ENCODE measurements around the gene REELD1. TPM values are rescaled to one million over a fixed set of nuclear protein-coding genes. Genes with fewer than 3 reads are reported as not detected.

Gene REELD1
- total RNA-seq, 2 donors from 2014 or later, result 0.79 to 0.97 TPM

Other genes starting within 250 kb of the REELD1 start
- gene LSM6, start 38.8 kb upstream of the REELD1 start, total RNA-seq, result 10 to 100 TPM; 54.6 to 55.1 TPM